Glomerular endothelial cell (primary cell): ENCODE results near the gene DCAF6. TPM values are rescaled to one million over a fixed set of nuclear protein-coding genes. Genes with fewer than 3 reads are reported as not detected.
"Not testable (repeated sequence)": the region's sequence is repeated elsewhere in the genome, so short reads cannot be mapped to it uniquely, and the experiment has no call there.

ENCODE experiments used
- DNase-seq: peaks from one replicate; pipeline ENCODE4 v3.0.0-alpha.2; 2011; ENCODE audit warnings: low read depth, low spot score; ENCODE audit errors: extremely low read depth
- total RNA-seq: library from RNA; depleted of rRNA; stranded (reverse); fragments of >200 nt; gene quantifications from 2 replicates; pipeline ENCODE4 v1.2.3, GENCODE V29; 2015

Gene DCAF6
- total RNA-seq, 1 donor from 2014 or later, result 45.2 TPM

DNA sequence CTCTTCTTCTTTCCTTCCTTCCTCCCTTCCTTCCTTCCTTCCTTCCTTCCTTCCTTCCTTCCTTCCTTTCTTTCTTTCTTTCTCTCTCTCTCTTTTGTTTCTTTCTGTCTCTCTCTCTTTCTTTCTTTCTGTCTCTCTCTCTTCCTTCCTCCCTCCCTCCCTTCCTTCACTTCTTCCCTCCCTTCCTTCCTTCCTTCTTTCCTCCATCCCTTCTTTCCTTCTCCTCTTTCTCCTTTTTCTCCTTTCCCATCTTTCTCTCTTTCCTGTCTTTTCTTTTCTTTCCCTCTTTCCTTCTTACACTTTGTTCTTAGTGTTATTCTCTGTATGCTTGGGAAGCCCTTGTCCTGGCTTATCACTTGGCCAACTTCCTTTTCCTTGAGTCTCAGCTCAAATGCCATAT, 72.8 kb downstream of the DCAF6 start:
- DNase-seq, result no peak

DNA sequence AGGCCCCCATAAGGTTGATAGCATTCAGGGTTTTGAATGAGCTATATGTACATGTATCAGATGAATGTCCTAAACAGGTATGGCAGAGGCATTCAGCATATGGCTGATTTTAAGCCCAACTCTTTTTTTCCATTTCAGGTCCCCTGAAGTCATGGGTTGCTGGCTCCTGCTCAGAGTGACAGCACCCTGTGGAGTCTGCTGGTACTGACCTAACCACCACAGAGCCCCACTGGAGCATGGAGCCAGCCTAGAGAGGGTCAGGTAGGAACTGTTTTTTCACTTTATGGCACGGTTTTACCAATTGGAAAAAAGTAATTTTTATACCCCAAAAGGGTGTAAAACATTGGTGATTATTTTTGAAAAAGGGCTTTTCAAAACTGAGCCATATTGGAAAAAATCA, 82.9 kb downstream of the DCAF6 start:
- no peak for DNase-seq

DNA sequence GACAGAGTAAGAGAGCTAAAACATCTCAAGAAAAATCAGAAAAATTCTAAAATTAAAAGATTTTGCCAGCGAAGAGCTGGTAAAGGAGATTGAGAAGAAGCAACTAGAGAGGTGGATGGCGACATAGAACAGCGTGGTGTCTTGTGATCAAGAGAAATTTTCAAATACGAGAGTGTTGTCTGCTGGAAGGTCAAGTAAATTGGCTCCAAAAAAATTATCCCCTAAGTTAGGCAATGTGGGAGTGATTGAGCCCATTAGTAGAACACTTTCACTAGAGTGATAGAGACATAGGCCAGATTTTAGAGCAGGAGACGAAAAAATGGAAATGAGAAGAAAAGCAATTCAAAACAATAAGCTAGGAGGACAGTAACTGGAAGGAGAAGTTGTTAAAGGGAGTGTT, 94.7 kb downstream of the DCAF6 start:
- no peak for DNase-seq

DNA sequence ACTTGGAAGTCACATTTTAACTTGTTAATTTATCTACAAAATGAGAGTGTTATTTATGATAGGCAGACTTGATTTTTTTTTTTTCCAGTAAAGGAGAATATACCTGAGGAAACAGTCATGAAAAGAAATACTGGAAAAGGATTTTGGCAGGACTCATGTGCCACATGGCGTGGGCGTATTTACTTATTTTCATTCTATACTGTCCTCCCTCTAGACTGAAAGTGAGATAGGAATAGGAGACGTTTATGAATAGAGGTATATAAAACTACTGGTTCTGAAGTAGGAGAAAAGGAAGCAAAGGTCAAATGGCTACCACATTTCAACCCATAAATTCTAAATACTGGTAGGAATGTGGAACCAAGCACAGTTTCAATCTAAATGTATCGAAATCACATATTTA, 95.1 kb downstream of the DCAF6 start:
- no peak for DNase-seq

DNA sequence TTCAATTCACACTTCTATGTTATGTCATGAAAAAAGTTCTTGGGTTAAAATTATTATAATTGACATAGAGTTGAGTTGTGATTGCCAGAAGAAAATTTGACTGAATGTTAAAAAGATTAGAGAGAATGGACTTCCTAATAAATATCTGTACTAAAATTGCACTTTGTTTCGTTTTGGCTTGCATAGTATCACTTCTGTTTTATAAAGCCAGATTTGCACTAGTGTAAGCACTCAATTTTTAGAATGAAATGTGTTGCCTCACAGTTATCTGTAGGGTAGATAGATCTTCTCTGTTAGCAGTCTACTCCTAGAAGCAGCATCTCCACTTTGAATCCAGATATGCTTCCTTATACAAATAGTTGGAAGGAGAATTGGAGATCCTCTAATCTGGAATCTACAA, 95.5 kb downstream of the DCAF6 start:
- no peak for DNase-seq

DNA sequence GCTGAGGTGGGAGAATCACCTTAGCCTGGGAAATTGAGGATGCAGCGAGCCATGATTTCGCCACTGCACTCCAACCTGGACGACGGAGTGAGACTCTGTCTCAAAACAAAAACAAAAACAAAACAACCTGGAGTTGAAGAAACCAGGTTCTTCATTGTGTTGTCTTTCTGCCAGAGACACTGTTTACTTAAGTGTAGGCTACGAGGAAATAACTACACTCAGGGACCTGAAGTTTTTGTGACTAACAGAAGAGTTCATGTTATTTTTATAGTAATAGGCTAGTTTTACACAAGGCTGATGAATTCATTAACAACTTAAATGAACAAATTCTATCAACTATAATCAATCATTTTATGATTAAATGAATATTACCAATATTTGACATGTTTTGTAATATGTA, 98.9 kb downstream of the DCAF6 start:
- no peak for DNase-seq

DNA sequence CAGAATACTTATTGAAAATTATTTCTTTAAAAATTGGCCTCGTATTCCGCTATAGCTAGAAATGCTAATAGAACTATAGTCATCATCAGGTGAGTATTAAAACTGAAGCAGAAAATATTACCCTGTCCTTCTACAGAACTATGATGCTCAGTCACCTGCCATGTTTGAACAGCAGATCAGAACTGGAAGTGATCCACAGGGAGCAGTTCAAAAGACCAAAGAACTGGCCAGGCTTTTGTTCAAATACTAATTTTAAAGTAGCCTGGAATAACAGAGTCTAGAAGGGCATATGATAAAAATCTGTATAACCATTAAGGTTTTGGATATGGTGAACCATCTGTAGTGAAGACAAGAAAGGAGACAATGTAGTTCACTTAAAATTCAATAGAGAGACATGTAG, 105.9 kb downstream of the DCAF6 start:
- no peak for DNase-seq

DNA sequence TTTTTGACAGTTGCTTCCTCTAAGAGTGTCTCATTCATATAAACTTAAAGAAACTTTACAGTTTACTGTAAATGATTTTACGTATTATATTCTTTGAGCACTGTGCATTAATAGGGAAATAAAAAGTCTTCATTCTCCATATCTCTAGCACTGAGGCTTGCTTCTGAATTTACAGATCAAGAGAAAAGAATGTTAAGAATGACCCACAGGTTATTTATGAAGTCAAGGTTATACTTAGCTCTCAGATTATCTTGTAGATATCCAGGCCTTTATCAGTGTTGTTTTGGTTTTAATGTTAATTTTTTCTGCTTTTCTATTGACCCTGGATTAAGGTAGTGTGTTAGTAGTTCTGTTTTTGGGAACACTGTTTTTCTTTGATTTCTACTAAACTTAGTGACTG, 108.8 kb downstream of the DCAF6 start:
- DNase-seq, result no peak

DNA sequence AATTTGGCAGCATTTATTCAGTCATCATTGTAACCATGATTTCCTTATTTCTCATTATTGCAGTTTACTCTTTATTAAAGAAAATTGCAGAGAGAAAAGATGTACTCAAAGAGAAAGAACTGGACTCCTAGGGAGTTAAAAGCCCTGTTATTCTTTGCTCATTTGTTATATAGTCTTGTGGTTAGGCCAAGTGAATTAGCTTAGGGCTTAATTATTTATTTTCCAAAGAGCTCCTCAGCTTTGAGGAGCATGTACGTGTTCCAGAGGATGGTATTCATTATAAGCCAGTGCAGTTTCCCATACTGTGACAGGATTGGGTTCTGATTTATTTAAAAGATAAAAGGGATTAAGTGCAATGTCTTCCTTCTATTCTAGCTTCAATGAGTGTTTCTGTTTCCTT, 113.8 kb downstream of the DCAF6 start:
- no peak for DNase-seq

DNA sequence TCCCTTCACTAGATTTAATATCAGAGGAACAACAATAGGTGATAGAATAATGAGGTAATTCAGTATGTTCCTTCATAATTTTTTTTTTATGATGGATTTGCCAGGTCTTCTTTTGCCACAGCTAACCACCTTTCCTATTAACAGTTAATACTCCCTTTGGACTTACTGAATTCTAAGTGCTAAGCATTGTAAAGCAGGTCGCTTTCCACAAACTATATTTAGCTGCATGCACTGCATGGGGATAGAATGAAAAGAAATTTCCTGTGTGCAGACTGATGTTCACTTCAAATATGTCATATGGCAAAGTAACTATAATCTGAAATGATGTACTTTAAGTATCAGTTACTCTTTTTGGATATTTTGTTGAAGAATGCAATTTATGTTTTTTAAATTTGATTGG, 114.4 kb downstream of the DCAF6 start:
- no peak for DNase-seq

DNA sequence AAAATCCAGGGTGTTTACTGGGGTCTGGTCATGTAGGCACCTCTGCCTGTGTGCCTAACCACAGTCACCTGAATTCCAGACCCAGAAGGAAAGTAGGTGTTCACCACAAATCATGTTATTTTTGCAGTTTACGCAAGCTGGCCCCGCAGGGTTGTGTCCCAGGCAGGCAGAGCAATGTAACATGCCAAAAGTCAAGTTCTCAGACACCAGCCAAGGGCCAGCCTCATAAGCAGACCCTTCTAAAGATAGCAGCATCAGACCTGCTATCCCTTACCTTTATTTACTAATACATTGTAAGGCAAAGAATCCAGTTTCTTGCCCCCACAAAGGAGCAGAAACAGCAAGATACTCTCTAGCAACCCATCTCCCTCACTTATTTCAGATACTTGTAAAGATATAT, 117.2 kb downstream of the DCAF6 start:
- no peak for DNase-seq

DNA sequence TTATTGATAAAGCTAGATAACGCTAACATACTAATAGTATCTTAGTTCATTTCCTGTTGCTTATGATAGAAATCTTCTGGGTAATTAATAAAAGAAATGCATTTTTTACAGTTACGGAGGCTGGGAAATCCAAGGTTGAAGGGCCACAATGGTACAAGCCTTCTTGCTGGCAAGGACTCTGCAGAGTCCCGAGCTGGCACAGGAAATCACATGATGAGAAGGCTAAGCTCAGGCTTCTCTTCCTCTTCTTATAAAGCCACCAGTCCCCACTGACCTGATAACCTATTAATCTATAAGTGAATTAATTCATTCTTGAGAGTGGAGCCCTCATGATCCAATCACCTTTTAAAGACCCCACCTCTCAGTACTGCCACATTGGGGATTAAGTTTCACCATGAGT, 117.6 kb downstream of the DCAF6 start:
- DNase-seq, result no peak

DNA sequence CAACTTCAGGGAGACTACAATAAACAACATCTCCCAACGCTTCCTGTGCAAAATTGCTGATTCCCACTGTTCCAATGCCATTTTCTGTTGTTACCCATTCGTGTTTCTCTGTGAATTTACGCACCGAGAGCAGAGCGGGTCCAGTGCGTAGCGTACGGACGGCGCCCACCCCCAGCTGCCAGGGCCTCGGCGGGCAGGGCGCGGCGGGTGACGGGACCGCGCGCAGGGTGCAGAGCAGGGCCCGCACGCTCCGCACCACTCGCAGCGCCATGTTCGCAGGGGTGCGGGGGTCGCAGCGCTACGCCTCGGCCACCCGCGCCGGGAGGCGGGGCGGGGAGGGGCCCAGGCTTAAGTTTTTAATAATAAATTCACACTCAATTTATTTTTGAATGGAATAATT, 119.7 kb downstream of the DCAF6 start:
- not testable (repeated sequence) for DNase-seq

DNA sequence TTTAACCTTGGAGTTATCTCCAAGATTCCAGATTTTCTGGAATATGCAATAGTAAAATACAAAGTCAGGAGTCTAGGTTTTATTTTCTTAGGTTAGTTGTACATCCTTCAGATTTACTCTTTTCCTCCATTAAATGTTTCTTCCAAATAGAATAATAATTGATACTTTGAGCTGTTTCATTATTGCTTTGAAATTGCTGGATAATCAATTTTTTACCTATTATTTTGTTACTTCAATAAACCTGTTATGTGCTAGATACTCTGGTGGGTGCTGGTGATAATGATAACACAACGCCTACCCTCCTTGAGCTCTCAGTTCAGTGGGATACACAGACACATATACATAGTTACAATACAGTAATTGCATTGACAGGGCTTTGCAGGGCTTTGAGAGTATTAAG, 120.9 kb downstream of the DCAF6 start:
- DNase-seq, result no peak

DNA sequence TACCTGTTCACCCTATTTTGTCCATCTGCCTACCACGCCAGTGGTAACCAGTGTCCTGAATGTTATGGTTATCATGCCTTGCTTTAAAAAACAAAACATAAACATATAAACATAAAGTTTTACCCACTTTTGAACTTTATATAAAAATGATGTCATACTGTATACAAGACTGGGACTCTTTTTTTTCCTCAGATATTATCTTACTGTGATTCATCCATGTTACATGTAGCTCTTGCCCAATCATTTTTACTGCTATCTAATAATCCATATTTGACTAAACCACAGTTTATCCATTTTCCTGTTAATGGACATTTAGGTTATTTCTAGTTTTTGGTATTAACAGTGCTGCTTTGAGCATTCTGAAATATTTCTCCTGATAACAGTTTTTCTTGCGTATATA, 121.4 kb downstream of the DCAF6 start:
- DNase-seq, result no peak

DNA sequence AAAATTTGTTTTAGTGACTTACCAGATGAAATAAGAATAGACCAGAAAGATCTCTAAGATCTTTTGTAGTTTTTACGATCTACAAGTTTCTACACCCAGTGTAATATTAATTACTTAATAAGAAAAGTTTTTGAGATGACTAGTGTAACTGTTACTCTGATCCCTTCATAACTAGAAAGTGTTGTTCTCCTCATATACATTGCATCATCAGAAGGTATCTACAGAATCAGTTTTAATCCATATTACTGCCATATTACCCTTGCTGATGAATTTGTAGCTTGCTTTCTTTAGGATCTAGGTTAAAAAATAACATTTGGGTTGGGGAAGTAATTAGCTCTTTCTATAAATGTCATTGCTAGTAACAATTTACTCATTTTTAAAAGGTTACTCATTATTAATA, 127.7 kb downstream of the DCAF6 start:
- DNase-seq, result no peak

DNA sequence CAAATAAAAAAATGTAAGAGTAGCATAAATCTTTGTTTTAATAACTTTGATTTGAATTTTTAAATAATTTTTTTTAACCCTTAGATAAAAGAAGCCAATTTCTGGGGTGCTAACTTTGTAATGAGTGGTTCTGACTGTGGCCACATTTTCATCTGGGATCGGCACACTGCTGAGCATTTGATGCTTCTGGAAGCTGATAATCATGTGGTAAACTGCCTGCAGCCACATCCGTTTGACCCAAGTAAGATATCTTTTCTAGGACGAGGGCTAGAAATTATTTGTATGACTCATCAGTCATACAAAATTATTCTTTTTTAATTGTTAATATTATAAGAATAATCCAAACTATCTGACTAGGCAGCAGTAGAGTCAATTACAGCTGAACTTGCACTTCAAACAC, 129.0 kb downstream of the DCAF6 start:
- no peak for DNase-seq

DNA sequence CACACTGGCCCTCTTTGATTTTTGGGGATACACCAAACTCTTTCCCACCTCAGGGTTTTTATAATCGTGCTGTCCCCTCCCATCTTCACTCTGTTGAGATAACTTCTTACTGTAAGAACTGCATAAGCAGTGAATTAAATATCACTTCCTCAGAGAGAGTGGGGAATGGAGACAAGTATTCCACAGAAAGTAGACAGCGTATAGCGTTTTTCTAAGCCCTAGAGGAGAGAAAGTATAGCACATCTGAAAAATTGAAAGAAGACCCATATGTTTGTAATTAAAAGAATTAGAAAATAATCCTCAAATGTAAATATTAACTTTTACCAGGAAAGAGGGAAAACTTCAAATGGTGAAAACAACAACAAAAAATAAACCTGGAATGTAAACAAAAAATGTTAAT, 132.9 kb downstream of the DCAF6 start:
- no peak for DNase-seq

DNA sequence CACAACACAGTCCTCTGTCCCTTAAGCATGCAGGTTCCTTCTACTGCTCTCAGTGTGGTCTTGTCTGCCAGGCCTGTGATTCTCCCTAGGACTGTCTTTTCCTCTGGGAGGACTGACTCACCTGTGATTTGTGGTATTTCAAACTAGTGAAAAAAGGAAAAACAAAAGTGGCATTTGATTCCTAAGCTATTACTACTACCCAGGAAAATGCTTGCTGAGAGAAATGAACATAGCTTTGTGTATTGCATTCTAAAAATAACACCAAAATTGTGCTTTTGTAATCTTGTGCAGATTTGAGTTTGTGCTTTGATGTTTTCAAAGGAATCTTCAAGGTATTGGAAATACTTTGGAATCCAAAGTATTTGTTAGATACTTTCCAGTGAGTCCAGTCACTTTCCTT, 143.3 kb downstream of the DCAF6 start:
- no peak for DNase-seq

DNA sequence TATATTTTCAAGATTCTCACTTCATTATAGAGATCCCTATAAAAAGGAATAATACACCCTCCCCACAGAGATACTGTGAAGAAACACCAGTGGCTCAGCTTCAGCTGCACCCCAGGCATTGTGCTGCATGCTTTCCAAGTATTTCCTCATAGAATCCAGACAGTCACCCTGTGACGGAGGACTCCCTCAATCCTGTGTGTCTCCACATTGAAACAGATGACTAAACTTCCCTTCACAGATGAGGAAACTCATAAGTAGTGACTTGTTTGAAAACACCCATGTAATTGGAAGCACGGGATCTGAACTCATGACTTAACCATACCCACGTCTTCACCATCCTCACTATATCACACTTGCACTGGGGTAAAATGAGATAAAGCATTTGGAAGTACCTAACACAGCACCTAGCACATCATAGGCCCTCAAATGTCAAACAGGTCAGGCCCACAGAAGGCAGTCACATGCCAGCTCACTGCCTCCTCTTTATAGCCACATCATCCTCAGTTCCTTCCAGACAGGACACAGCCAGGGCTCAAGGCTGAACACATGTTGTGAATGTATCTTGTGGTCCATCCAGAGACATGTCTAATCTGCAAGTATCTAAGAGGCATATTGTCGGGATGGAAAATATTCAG, 145.0 kb downstream of the DCAF6 start:
- no peak for DNase-seq

DNA sequence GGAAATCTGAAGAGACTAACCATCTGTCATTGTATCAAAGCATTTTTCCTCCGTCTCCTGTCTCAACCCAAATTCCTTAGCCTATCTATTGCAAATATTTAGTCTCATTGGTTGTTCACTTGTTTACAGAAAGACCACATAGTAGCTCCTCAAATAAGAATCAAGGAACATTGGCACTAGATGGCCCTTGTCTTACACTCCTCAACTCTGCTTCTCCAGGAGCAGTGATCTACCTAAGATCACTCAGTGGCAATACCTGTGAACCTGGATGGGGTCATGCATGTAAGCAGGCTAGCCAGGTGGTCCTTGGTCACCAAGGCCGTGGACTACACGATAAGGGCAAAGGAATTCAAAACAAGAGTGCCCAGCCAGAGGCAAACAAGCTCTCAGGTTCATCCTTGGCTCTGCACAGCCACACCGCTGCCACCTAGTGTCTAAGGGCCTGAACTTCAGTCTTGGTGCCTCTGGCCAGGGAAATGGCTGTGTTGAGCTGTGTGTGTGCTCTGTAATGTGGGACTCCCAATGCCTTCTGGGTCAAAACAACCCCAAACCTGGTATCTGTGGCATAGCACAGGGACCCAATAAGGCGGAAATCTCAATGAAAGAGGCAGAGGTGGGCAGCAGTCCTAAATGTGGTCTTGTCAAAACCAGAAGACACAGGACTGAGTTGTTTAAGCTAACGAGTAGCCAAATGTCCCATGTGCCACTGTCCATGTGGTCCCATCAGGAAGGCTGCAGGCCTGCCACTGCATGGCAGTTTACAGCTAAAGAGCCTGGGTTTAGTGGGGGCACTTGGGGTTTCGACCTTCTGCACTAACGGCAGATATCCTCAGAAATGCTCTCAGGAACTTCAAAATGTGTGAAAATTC, 145.8 kb downstream of the DCAF6 start:
- DNase-seq, result no peak

DNA sequence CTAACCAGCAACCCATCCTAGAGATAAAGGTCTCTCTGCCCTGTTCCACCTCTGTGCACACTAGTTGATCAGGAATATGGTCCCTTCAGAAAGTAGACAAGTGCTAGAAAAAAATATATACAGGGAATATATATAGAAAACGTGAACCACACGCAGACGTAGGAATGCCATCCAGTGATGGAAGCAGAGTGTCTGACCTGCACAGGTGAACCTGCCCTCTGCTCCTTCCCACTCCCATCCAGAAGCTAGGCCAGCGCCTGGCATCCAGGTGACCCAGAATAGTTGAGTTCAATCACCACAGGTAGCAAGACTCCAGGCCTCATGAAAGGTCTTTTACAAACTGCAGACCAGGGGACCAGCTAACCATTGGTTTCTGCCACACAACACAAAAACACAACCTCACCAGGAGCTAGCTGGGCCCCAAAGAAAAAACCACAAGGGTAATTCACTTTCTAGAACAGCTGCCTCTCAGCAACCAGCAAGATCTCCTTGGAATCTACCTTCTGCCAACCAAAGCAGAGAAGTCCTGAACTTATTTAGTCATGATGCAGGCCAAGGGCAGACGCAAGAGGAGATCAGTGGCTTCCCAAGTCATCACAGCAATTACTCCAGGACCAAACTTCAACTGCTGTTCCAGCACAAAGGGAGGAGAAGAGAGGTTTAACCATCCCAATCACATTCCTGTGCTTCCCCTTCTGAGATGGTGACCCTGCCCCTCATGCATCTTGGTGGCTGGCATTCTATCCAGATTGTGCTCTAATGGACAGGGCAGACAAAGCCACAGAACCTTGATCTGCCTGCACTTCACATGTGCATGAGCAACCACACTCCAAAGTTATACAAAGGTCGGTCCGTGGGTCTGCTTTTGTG, 147.2 kb downstream of the DCAF6 start:
- no peak for DNase-seq
